HepG2 (cell line): Measurements from ENCODE around the gene BMPER. TPM values are rescaled to one million over a fixed set of nuclear protein-coding genes. Genes with fewer than 3 reads are reported as not detected.

Experiments
- ATAC-seq: fragments of 200-7000 bp; cut with Tn5 transposase; 3 replicates; pipeline ENCODE4 v1.9.1; 2020; ENCODE audit warnings: mild to moderate bottlenecking, moderate library complexity
- BruUV-seq: library from RNA; stranded (reverse); fragments of 400-500 nt; replicated peaks from 2 replicates; lab custom pipeline; 2021; lab: Mats Ljungman, UMichigan
- CTCF ChIA-PET: fragments of 300-600 bp; formaldehyde crosslinking; extraction: SDS; loops from one replicate; lab custom pipeline; 2021; ENCODE audit warnings: low total read pairs, inconsistent platforms, low intra/inter-chr PET ratio; lab: Yijun Ruan, JAX
- POLR2A ChIA-PET: fragments of 350-600 bp; sonication (Branson Sonifier 250); formaldehyde crosslinking; loops from one replicate; lab custom pipeline; 2020; ENCODE audit warnings: antibody characterized with exemption, inconsistent platforms; lab: Yijun Ruan, JAX
- DNase-seq: peaks from one replicate; pipeline ENCODE4 v3.0.0-alpha.2; 2015; ENCODE audit warnings: low spot score
- FAIRE-seq: peaks from 3 replicates; lab custom pipeline; 2011; peaks lifted over from hg19 to GRCh38; lab: Jason Lieb, UNC
- H2AFZ ChIP-seq: one replicate; pipeline ENCODE4 v1.6.1; 2011; ENCODE audit warnings: low read length, inconsistent platforms
- H3K27ac ChIP-seq: fragments of 300-600 bp; 3 replicates; pipeline ENCODE4 v1.8.0; 2011; ENCODE audit warnings: mixed run types, mild to moderate bottlenecking, mixed read lengths, low read length, inconsistent platforms; ENCODE audit not compliant: insufficient read depth; ENCODE audit errors: extremely low read length
- H3K27me3 ChIP-seq, 2 experiments: fragments of 200-600 bp in 1 of 2; 2 replicates in 1 of 2; 3 replicates in 1 of 2; pipeline versions ENCODE4 v1.6.0 to v1.8.0; 2011; ENCODE audit warnings: low read length in 2 of 2, mild to moderate bottlenecking in 2 of 2, moderate library complexity in 2 of 2, inconsistent platforms in 1 of 2; ENCODE audit not compliant: insufficient read depth in 2 of 2, control insufficient read depth in 1 of 2
- H3K36me3 ChIP-seq, 2 experiments: fragments of 200-600 bp in 1 of 2; replicated peaks in 1 of 2; 2 replicates in 1 of 2; 3 replicates in 1 of 2; pipeline versions ENCODE4 v1.5.1 to v1.8.0; 2011; ENCODE audit warnings: low read length in 2 of 2, inconsistent platforms in 1 of 2; ENCODE audit not compliant: insufficient read depth in 2 of 2, control insufficient read depth in 1 of 2
- H3K4me1 ChIP-seq: 2 replicates; pipeline ENCODE4 v1.5.1; 2012; ENCODE audit warnings: low read length, inconsistent platforms; ENCODE audit not compliant: insufficient read depth
- H3K4me2 ChIP-seq: 2 replicates; pipeline ENCODE4 v1.6.0; 2011; ENCODE audit warnings: low read depth, low read length, inconsistent platforms
- H3K4me3 ChIP-seq, 3 experiments: fragments of 200-600 bp in 1 of 3; sonication (generic), shearing (Covaris generic) in 1 of 3; replicated peaks in 1 of 3; 2 replicates each; pipeline ENCODE4 v1.5.1; 2011 to 2016; ENCODE audit warnings: low read length in 3 of 3, inconsistent platforms in 2 of 3, low read depth in 2 of 3, mild to moderate bottlenecking in 2 of 3, control low read depth in 1 of 3, mixed read lengths in 1 of 3; ENCODE audit not compliant: insufficient read depth in 1 of 3
- H3K79me2 ChIP-seq: one replicate; pipeline ENCODE4 v1.6.1; 2011; ENCODE audit warnings: low read length, inconsistent platforms; ENCODE audit not compliant: insufficient read depth
- H3K9ac ChIP-seq: 2 replicates; pipeline ENCODE4 v1.6.0; 2011; ENCODE audit warnings: mild to moderate bottlenecking, low read depth, low read length, inconsistent platforms; ENCODE audit not compliant: insufficient read depth
- H3K9me3 ChIP-seq: 2 replicates; pipeline ENCODE4 v1.5.1; 2012; ENCODE audit warnings: mild to moderate bottlenecking, low read length
- H4K20me1 ChIP-seq: 2 replicates; pipeline ENCODE4 v1.6.0; 2011; ENCODE audit warnings: inconsistent platforms, mild to moderate bottlenecking, low read length, moderate library complexity; ENCODE audit not compliant: insufficient read depth
- ATF1 ChIP-seq: IDR thresholded peaks from 2 replicates; pipeline ENCODE4 v1.6.1; 2016; ENCODE audit warnings: mild to moderate bottlenecking, control low read depth
- HOXA5 ChIP-seq: sonication (generic); formaldehyde crosslinking; IDR thresholded peaks from 2 replicates; pipeline ENCODE4 v1.4.0; 2020; ENCODE audit warnings: missing genetic modification reagents
- ZMAT5 ChIP-seq: sonication (generic); formaldehyde crosslinking; IDR thresholded peaks from 2 replicates; pipeline ENCODE4 v1.5.0; 2020; ENCODE audit warnings: mild to moderate bottlenecking, low read depth, missing genetic modification reagents, borderline replicate concordance
- ZNF232 ChIP-seq: sonication (generic); formaldehyde crosslinking; IDR thresholded peaks from 2 replicates; pipeline ENCODE4 v1.4.0; 2020; ENCODE audit warnings: missing genetic modification reagents, borderline replicate concordance
- ZNF761 ChIP-seq: sonication (generic); formaldehyde crosslinking; conservative IDR thresholded peaks from 2 replicates; pipeline ENCODE4 v1.4.0; 2020; ENCODE audit warnings: mild to moderate bottlenecking, missing genetic modification reagents
- WGBS: methylation state at CpG from one replicate; pipeline ENCODE4 v1.1.6; 2017; ENCODE audit warnings: low lambda C conversion rate; 5-methylcytosine and 5-hydroxymethylcytosine counted together
- in situ Hi-C: cut with HindIII; loops from 2 replicates; pipeline ENCODE4 v1.10.0; 2017; ENCODE audit warnings: low pct_unique_long_range_greater_than_20kb; ENCODE audit not compliant: extremely low pct_ligation_motif_present
- intact Hi-C: fragments of 100-400 bp; cut with micrococcal nuclease; formaldehyde crosslinking; loops from one replicate; pipeline ENCODE4 v1.10.0; 2022; ENCODE audit not compliant: unreplicated experiment
- polyA plus RNA-seq, 8 experiments: library from polyadenylated mRNA; depleted of rRNA in 3 of 8; stranded (reverse) in 7 of 8; unstranded in 1 of 8; fragments of >200 nt; fragmentation: Illumina TruSeq in 4 of 8; extraction: Trizol in 4 of 8; gene quantifications; 2 replicates each; pipeline versions ENCODE4 v1.2.1 to v1.2.3, GENCODE V29; 2011 to 2016; ENCODE audit warnings: low read depth in 4 of 8, missing spikeins in 1 of 8, mixed read lengths in 1 of 8; ENCODE audit not compliant: insufficient read depth in 1 of 8
- total RNA-seq, 5 experiments: library from RNA; depleted of rRNA; stranded (reverse); fragments of >200 nt; fragmentation: Illumina TruSeq; extraction: Trizol; gene quantifications; 2 replicates each; pipeline ENCODE4 v1.2.3, GENCODE V29; 2016; ENCODE audit warnings: low read depth in 1 of 5
- TF ChIP-seq, protein P1 (sequence below): sonication (generic); formaldehyde crosslinking; IDR thresholded peaks from 2 replicates; pipeline ENCODE4 v1.8.0; 2022; ENCODE audit warnings: mild to moderate bottlenecking, missing genetic modification reagents

BMPER gene
- total and polyA plus RNA-seq, 2 of the 13 experiments (the other 11 are each of a cell fraction or from before 2014, with no cell fraction given), result not detected

DNA sequence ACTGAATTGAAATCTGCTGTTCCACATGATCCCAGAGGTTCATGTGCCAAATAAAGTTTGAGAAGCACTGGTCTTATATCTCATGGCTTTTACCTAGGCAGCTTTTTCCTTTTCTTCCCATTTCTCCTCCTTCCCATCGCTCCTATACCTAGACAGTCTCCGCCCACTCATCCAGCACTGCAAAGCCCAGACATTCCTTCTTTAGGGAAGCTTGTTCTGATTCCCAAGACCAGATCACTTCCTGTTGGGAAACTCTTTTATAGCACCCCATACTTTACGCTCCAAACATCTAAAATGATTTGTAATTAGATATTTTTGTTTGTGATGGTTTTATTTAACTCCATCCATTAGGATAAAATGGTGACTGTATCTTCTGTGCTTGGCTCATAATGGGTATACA is 75.9 kb downstream of the BMPER start:
- no peak for ATAC-seq
- Histone ChIP-seq H3K4me1 (no peaks in the 10 kb centered on the region), H4K20me1 (no peaks in the 10 kb centered on the region), H3K9me3 (no peaks in the 10 kb centered on the region), H3K36me3 (no peaks in the 10 kb centered on the region), H3K27me3 (no peaks in the 10 kb centered on the region)
- POLR2A ChIA-PET, result no interaction called here
- TF ChIP-seq ZNF761 (CRISPR knock-in tag) (no peak), ATF1 (CRISPR knock-in tag) (no peak), ZNF232 (CRISPR knock-in tag) (no peak), ZMAT5 (CRISPR knock-in tag) (no peak), HOXA5 (CRISPR knock-in tag) (no peak)
- TF ChIP-seq, protein P1, sequence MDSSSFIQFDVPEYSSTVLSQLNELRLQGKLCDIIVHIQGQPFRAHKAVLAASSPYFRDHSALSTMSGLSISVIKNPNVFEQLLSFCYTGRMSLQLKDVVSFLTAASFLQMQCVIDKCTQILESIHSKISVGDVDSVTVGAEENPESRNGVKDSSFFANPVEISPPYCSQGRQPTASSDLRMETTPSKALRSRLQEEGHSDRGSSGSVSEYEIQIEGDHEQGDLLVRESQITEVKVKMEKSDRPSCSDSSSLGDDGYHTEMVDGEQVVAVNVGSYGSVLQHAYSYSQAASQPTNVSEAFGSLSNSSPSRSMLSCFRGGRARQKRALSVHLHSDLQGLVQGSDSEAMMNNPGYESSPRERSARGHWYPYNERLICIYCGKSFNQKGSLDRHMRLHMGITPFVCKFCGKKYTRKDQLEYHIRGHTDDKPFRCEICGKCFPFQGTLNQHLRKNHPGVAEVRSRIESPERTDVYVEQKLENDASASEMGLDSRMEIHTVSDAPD (CRISPR knock-in tag), result no peak
- TF ChIP-seq, all 625 proteins: peak for 0
- DNase-seq, result no peak
- no TSS peak for BruUV-seq
- in situ Hi-C loops (no loop called here), intact Hi-C loops (no loop called here)
- Histone ChIP-seq H3K9ac (no peak overlapping the region), H2AFZ (no peak overlapping the region), H3K4me2 (no peak overlapping the region), H3K27ac (no peak overlapping the region), H3K79me2 (no peaks in the 10 kb centered on the region), H3K4me3 (no peak overlapping the region)
- CTCF ChIA-PET, result no interaction called here
- WGBS, result 8% methylated on average over 3 of the region's 3 CpGs
- no peak for FAIRE-seq
